Mesothelial cell of epicardium (in vitro differentiated cells): ENCODE results near the gene ARL8B. TPM values are rescaled to one million over a fixed set of nuclear protein-coding genes. Genes with fewer than 3 reads are reported as not detected.

ENCODE experiments used
- DNase-seq, 2 experiments: peaks; one replicate each; pipeline ENCODE4 v3.0.0; 2021; ENCODE audit warnings: low spot score in 2 of 2; ENCODE audit not compliant: unreplicated experiment in 2 of 2
- H3K27ac Mint-ChIP-seq: 2 replicates; pipeline ENCODE4 v1.8.0; 2021; ENCODE audit warnings: mixed read lengths
- H3K27me3 Mint-ChIP-seq: 2 replicates; pipeline ENCODE4 v1.8.0; 2021; ENCODE audit warnings: low read depth, mixed read lengths
- H3K36me3 Mint-ChIP-seq: 2 replicates; pipeline ENCODE4 v1.8.0; 2021; ENCODE audit warnings: mixed read lengths
- H3K4me1 Mint-ChIP-seq: 2 replicates; pipeline ENCODE4 v1.8.0; 2021; ENCODE audit warnings: mixed read lengths
- H3K4me3 Mint-ChIP-seq: 2 replicates; pipeline ENCODE4 v1.8.0; 2021; ENCODE audit warnings: mild to moderate bottlenecking, moderate library complexity, mixed read lengths
- H3K9me3 Mint-ChIP-seq: 2 replicates; pipeline ENCODE4 v1.8.0; 2021; ENCODE audit warnings: mixed read lengths
- CTCF ChIP-seq: fragments of 200-600 bp; sonication (generic); IDR thresholded peaks from one replicate; pipeline ENCODE4 v1.5.0; 2021; ENCODE audit warnings: antibody characterized with exemption; ENCODE audit not compliant: unreplicated experiment
- total RNA-seq: library from RNA; stranded (reverse); gene quantifications from 3 replicates; pipeline ENCODE4 v1.2.1, GENCODE V29; 2021

The ARL8B gene
- total RNA-seq, 1 donor from 2014 or later, result 36.9 TPM

GRCh38 chr3:5219216-5219615 is 97.1 kb downstream of the ARL8B start:
- peaks cover 12% of the 10 kb centered on the region for H3K36me3 Mint-ChIP-seq
- peaks cover 7% of the 10 kb centered on the region for H3K4me1 Mint-ChIP-seq
- no peaks in the 10 kb centered on the region for H3K27me3 Mint-ChIP-seq
- TF ChIP-seq CTCF, result no peak
- H3K27ac Mint-ChIP-seq, result no peak overlapping the region
- no peak for DNase-seq
- H3K9me3 Mint-ChIP-seq, result no peaks in the 10 kb centered on the region
- H3K4me3 Mint-ChIP-seq, result no peak overlapping the region

- no peak for TF ChIP-seq CTCF
- Mint-ChIP-seq H3K9me3 (no peaks in the 10 kb centered on the region), H3K27ac (no peak overlapping the region), H3K4me3 (no peak overlapping the region), H3K36me3 (peaks cover 12% of the 10 kb centered on the region), H3K27me3 (no peaks in the 10 kb centered on the region), H3K4me1 (peaks cover 7% of the 10 kb centered on the region)
- DNase-seq, result no peak
Measured at GRCh38 chr3:5220193-5220592, 98.1 kb downstream of the ARL8B start.

- Mint-ChIP-seq H3K4me1 (peaks cover 7% of the 10 kb centered on the region), H3K36me3 (peaks cover 12% of the 10 kb centered on the region), H3K4me3 (no peak overlapping the region), H3K27ac (no peak overlapping the region), H3K27me3 (no peaks in the 10 kb centered on the region), H3K9me3 (no peaks in the 10 kb centered on the region)
- TF ChIP-seq CTCF, result no peak
- no peak for DNase-seq
Measured at GRCh38 chr3:5220667-5221431, 98.8 kb downstream of the ARL8B start.

GRCh38 chr3:5221701-5222100 is 99.6 kb downstream of the ARL8B start:
- Mint-ChIP-seq H3K4me1 (peaks cover 7% of the 10 kb centered on the region), H3K9me3 (no peaks in the 10 kb centered on the region), H3K4me3 (no peak overlapping the region), H3K27ac (no peak overlapping the region), H3K27me3 (no peaks in the 10 kb centered on the region), H3K36me3 (peaks cover 11% of the 10 kb centered on the region)
- no peak for TF ChIP-seq CTCF
- no peak for DNase-seq

GRCh38 chr3:5222283-5223005 is 100.4 kb downstream of the ARL8B start:
- H3K4me3 Mint-ChIP-seq, result no peak overlapping the region
- H3K4me1 Mint-ChIP-seq, result peaks cover 7% of the 10 kb centered on the region
- no peak for TF ChIP-seq CTCF
- peaks cover 5% of the 10 kb centered on the region for H3K36me3 Mint-ChIP-seq
- H3K27ac Mint-ChIP-seq, result no peak overlapping the region
- H3K27me3 Mint-ChIP-seq, result no peaks in the 10 kb centered on the region
- no peaks in the 10 kb centered on the region for H3K9me3 Mint-ChIP-seq
- DNase-seq, result no peak
